Astrocyte of the hippocampus (primary cell): ENCODE measurements around the gene DPY30.

Experiments used
- DNase-seq: peaks from one replicate; pipeline ENCODE4 v3.0.0; 2011; ENCODE audit warnings: low read depth, low spot score

The DPY30 gene

DNA sequence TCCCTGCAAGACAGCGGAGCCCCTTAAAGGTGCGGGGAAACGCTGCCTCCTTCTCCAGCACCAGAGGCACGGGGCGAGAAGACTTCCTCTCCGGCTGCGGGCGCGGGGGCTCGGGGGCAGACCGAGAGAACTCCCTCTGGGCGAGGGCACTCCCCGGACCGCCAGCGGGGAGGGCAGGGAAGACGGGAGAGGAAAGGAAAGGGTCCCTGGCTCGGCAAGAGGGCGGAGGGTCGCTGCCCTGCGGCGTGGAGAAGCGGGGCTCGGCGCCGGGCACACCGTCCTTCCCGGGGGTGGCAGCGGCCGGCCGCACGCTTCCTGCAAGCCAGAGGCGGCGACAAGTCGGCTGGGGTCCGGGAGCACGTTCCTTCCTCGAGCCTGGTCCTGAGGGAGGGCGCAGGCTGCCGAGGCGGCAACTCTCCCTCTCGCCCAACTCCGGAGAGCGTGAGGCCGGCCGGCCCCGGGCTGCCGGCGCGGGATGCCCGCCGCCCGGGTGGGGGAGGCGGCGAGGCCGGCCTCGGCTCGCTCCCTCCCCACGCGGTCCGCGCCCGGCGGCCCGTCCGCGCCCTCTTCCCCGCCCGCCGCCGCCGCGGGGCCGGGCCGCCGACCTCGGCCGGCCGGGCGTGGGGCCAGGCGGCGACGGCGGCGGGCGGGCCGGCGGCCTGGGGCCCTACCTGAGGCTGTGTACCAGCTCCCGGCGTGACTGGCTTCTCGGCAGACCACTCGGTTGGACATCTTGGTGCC is 29.9 kb downstream of the DPY30 start:
- DNase-seq: peak; percentile 63

DNA sequence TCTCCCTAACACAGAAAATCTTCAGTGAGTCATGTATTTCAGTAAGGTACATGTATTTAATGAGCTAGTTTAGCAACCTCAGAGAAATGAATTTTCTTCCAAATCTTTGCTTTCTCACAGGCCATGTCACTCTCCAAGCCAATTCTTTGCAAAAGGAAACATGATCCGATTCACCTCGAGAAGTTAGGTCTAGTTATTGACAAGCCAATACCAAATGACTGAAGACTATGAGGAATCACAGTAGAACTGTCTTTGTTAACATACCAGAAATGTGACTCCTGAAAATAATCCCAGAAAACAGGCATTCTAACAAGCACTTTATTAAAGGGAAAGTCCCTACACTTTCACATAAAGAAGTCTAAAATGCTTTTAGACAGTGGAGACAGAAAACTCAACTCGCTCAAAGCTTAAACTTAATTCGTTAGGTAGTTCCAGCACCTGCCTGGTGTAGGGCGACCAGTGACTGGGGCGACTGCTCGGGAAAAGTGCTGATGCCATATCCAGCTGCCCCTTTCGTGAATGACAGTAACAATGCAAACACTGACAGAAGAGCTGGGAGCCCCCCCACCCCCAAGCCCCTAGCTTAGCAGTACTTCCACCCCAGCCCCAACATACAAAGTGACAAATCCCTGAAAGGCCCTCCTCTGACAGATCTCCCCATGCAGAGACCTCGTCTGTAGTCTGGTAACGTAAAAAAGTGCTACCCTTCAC is 30.6 kb downstream of the DPY30 start:
- DNase-seq: peak; percentile 41

DNA sequence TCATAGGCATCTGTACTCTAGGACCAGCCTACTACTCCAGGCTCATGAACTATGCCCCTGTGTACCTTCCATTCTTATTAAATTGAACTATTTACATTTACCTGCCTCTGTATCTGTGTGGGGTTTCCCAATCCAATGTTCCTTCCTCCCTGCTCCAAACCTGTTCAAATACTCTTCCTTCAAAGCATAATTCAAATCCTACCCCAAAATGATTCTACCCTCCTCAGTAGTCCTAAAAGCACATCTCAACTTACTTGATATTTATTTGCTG is 32.5 kb downstream of the DPY30 start:
- DNase-seq: no peak

DNA sequence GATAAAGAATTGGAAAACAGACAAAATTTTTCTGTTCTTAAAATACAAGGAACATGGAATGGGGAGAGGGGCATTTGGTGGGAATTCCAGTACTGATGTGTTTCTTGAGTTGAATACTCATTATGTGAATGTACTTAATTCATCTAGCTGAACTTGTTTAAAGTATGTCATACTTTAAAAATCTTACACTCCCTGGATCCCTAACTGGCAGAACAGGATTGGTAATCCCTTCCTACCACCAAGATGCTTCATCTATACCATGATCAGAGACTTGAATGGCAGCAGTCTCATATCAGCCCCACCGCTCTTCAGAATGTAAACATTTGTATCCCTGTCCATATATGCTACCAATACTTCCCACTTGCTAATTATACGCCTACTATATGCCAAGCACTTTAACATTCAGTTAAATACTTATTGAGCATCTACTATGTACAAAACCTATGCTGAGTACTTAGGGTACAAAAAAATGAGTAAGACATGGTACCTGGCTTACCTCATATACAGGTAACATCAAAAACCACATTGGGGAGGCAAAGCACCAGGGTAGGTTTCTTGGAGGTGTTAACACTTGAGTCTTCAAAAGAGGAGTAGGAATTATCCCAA is 34.1 kb downstream of the DPY30 start:
- DNase-seq: no peak

DNA sequence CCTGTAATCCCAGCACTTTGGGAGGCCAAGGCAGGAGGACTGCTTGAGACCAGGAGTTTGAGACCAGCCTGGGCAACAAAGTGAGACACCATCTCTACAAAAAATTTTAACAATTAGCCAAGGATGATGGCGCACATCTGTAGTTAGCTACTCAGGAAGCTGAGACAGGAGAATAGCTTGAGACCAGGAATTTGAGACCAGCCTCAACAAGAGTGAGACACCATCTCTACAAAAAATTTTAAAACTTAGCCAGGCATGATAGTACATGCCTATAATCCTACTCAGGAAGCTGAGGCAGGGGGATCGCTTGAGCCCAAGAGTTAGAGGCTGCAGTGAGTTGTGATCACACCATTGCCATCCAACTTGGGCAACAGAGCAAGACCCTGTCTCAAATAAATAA is 35.8 kb downstream of the DPY30 start:
- DNase-seq: no peak

DNA sequence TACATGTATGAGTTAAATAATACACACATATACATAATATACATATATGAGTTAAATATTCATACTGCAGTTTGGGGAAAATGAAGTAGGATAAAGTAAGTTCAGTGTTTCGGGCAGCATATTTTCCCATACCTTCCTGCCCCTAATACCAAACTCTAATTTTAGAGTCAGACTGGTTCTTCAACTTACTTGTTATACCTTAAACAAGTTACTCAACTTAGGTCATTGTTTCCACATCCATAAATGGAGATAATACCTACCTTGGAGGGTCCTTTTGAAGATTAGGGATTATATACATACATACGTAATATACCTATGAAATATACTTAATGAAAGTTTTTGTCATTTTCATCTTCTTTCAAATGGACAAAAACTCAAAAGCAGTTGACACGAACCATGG is 37.2 kb downstream of the DPY30 start:
- DNase-seq: no peak

DNA sequence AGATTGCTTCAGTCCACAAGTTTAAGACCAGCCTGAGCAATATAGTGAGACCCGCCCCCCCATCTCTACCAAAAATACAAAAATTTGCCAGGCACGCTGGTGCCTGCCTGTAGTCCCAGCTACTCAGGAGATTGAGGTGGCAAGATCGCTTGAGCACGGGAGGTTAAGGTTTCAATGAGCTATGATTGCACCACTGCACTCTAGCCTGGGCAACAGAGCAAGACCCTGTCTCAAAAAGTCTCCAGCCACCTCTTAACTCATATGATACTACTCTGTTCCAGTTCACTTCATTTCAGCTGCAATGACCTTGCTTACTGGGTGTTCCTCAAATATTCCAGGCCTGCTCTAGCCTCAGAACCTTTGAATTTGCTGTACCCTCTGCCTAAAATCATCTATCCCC is 40.2 kb downstream of the DPY30 start:
- no peak for DNase-seq

DNA sequence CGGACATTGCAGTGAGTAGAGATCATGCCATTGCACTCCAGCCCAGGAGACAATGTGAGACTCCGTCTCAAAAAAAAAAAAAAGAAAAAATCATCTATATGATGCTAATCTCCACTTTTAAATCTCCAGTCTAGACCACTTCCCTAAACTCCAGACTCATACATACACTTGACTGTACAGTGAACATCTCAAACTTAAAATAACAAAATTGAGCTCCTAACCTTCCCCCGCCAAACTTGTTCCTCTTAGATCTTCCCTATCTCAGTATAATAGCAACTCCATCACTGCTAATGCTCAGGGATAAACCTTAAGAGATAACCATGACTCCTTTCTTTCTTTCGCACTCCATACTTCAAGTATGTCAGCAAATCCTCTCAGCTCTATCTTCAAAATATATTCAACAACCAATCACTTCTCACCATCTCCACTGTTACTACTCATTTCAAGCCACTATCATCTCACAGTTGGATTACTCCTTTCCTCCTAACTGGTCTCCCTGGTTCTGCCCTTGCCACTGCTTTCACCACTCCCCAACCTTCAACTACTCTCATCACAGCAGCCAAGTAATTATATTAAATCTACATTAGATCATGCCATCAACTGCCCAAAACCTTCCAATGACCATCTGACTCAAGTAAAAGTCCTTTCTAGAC is 40.7 kb downstream of the DPY30 start:
- DNase-seq: no peak

DNA sequence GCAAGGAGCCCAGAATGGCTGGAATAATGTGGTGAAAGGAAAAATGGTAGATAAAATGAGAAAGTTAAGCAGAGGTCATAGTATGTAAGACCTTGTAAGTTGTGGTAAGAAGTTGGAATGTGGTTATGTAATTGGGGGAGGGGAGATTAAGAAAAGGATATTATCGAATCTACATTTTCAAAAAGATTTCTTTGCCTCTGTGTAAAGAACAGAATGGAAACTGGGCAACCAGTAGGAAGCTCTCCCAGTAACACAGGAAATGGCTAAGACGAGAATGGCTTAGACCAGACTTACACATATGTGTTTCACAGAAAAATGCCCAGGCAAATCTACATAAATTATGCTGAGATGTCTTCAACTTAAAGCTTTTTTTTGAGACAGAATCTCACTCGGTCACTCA is 42.0 kb downstream of the DPY30 start:
- DNase-seq: peak; percentile 11

DNA sequence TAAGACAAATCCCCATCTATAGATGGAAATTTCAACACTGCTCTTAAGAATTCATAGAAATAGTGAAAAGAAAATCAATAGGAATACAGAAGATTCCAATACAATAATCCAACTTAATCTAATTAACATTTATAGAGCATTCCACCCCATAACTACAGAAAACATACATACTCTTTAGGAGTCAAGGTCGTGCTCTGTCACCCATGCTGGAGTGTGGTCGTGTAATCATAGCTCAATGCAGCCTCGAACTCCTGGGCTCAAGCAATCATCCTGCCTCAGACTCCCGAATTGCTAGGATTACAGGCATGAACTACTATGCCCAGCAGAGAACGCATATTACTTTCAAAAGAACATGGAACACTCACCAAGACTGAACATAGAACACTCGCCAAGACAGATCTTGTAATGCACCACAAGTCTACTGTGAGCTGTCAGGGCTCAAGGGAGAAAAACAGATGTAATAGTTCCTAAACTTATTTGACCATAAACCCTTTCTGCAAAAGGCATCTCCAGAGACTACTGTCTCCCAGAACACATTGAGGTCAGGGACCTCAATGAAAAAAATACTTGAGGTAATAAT is 42.9 kb downstream of the DPY30 start:
- no peak for DNase-seq

DNA sequence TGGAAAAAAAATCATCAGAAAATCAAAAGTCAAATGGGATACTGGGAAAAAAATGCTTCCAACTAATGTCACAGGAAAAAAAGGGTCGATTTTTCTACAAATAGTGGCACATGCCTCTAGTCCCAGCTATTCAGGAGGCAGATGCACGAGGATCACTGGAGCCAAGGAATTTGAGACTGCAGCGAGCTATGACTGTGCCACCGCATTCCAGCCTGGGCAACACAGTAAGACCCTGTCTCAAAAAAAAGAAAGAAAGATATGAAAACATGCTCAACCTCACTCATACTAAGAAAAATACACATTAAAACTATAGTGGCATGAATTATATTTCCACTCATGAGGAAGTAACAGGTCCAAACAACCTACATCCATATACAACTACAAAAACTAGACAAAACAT is 46.7 kb downstream of the DPY30 start:
- no peak for DNase-seq

DNA sequence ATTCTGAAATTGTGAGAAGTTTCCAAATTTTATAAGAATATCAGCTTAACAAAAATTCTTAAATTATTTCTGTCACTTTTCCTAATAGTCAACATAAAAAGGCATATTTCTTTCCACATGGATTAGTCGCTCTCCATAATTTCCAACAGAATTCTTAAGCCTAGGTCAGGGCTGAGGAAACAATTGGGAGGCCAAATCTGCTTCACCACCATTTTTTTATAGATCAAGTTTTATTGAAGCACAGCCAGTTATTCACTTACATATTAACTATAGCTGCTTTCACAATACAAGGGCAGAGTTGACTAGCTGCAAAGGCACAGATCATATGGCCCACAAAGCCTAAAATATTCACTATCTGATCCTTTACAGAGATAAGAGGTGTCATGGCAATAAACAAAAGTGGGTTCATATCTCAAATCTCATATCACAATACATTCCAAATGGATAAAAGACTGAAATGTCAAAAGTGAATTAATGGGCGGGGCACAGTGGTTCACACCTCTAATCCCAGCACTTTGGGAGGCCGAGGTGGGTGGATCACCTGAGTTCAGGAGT is 47.5 kb downstream of the DPY30 start:
- no peak for DNase-seq

DNA sequence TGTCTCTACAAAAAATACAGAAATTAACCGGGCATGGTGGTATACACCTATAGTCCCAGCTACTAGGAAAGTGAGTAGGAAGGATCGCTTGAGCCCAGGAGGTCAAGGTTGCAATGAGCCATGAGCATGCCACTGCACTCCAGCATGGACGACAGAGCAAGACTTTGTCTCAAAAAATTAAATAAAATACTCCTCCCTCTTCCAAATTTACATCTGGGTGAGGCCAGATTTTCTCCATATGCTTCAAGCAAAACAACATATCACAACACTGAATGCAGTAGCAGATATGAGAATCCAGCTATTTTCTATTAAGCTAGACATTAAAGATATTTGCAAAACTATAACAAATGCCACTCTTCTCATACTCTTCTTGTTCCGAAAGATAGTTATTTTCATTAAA is 49.7 kb downstream of the DPY30 start:
- DNase-seq: no peak

DNA sequence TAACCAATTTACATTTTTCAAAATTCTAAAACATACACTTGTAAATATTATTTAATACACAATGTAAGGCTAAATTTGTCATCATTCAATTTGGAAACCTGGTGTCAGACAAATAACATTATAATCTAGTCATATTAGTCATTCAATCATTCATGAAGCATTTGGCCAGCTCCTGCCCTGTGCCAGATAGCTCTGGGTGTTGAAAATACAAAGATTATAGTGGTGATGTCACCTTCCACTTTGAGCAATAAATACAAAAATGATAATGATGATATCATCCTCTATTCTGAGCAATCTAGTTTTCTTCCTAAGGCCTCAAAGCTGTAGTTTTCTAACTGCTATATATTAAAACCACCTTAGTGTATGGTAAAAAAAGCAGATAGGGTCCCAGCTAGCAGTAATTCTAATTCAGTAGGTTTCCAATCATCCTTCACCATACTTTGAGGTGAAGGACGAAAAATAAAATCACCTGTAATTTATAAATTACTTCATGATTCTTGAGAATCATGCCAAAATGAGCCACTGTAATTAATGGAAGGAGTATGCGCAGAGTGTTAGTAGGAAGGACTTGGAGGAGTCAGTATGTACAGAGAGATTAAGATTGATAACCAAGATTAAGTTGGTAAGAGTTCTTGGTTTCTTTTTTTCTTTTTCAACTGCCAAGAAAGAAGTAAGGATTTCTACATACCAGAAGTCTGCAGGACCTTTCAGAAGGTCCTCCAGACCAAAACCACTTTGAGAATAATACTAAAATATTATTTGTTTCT is 52.0 kb downstream of the DPY30 start:
- peak; percentile 36 for DNase-seq

DNA sequence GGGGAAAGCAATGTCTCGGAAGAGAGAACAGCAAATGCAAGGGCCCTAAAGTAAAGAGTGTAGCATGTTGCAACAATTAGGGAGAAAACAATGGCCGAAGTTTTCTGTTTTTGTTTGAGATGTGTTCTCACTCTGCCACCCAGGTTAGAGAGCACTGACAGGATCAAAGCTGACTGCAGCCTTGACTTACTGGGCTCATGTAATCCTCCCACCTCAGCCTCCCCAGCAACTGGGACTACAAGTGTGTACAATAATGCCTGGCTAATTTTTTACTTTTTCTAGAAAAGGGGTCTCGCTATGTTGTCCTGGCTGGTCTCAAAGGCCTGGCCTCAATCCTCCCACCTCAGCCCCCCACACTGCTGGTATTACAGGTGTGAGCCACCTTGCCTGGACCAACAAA is 52.7 kb downstream of the DPY30 start:
- no peak for DNase-seq

DNA sequence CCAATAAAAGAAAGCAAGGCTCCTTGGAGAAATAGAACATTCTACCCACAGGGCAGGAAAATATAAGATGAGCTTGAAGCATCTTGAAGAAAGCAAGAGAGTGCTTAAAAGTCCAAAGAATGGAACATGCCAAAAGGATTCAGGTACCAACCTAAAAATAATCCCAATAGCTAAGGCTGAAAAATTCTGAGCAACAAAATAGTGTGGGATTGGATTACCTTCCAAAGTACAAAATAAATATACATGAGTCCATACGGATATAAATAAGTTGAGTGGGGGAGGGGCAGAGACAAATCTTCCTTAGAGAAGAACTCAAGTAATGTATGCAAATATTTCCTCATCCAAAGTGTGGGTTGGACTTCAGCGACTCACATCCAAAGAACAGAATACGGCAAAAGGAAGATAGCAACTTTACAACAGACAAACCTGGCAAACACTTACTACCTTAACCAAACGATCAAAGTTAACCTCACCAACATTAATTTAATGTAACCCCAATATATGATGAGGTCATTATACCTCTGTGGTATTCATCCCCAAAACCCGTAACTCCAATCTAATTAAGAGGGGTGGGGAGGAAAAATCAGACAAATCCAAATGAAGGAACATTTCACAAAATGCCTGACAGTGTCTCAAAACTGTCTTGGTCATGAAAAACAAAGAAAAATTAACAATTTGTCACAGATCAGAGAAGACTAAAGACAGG is 55.7 kb downstream of the DPY30 start:
- DNase-seq: no peak

DNA sequence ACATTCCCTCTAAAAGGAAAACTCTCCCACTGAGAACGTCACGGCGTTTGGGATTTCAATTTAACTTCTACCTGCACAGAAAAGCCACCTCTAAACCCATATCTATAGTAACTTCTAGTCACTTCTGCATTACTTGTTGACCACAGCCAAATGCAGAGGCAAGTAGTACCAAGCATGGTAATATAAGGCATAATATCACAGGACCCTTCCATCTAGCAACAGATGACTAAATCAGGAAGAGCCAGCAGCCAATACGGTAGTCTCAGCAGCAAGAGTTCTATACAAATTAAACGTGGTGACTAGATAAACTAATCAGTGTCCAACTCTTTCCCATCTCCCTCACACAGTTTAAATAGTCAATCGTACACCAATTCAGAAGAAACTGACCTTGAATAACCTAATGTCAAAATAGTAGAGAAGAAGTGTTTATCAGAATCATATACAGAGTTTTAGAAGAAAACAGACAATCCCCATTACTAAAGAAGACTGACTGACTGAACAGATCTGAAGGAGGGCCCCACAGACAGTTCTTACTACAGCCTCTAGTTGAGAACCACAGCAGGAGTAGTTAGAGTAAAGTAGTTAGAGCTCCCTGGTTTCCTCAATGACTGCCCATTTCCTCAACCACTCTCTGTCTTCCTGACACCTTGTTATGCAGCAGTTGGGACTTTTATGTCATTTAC is 58.8 kb downstream of the DPY30 start:
- peak; percentile 30 for DNase-seq

DNA sequence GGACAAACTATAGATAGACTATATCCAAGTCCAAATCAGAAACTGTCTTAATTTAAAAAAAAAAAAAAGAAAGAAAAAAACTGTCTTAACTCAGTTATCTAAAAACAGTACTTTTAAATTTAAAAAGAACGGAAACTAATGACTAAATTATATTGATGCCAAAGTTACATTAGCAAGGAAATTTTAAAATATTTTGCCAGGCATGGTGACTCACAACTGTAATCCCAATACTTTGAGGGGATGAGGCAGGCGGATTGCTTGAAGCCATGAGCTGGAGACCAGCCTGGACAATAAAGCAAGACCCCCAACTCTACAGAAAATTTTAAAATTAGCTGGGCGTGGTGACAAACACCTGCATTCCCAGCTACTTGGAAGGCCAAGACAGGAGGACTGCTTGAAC is 59.6 kb downstream of the DPY30 start:
- DNase-seq: no peak

DNA sequence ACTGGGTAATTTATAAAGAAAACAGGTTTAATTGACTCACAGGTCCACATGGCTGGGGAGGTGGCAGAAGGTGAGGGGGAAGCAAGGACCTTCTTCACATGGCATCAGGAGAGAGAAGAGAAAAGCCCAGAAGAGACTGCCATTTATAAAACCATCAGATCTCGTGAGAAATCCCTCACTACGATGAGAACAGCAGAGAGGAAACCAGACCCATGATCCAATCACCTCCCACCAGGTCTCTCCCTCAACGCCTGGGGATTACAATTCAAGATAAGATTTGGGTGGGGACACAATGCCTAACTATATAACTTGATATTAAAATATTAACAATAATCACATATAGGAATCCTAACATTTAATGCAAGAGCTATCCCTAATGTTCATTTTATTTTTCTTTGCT is 60.6 kb downstream of the DPY30 start:
- no peak for DNase-seq

DNA sequence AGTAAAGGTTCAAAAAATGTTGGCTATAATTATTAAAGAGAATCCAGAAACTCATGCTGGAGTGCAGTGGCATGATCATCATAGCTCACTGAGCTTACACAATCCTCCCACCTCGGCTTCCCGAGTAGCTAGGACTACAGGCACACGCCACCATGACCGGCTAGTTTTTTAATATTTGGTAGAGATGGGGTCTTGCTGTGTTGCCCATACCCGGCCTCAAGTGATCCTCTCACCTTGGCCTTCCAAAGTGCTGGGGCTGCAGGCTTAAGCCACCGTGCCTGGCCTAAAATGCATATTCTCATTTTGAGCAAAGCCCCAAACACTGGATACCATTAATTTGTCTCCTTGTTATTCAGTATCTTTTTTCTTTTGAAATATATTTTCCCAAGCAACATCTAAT is 61.2 kb downstream of the DPY30 start:
- no peak for DNase-seq
